ENCODE measurements around the gene MBD3L4.

DNA sequence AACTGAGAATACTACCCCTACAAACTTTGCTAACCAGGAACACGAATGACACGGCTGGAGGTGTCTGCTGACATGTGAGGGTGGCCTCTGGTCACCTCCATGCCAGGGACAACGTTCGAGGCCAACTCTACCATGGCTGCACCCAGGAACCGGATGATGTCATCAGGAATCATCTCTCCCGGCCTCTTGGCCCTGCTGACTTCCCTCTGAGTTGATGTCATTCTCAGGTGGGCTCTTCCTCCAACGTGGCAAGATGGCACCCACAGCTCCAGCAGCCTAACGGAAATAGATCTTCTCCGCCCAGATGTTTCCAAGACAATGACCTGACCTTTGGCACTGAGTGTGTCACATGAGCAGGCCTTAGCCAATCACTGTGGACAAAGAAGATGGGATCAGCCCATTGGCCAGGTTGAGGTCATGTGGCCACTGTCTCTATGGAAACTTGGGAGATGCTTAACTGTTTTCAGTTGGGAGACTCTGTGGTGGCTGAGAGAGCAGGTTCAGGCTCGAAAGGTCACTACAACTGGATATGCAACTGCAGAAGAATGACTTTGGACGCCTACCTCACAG, 33.8 kb downstream of the MBD3L4 start:
- no peak for TF ChIP-seq CTCF (IDR thresholded peaks at IDR 0.05; ENCODE audit: low read depth, low read length, missing input control)
- no peak for TF ChIP-seq HNF4G (IDR thresholded peaks at IDR 0.05)
- no peak for TF ChIP-seq MAX (IDR thresholded peaks at IDR 0.05)

Measured in liver (tissue), 3 donors.